NCI-H1436 (cell line): ENCODE data around the gene EEF1AKMT3.
A peak's percentile ranks its signal among the peaks of the same experiment; 100 is the strongest.
"Not testable (repeated sequence)": the region's sequence is repeated elsewhere in the genome, so short reads cannot be mapped to it uniquely, and the experiment has no call there.

Experiments
- DNase-seq: peaks from one replicate; lab custom pipeline; 2025; lab: John Stamatoyannopoulos, UW

EEF1AKMT3 gene

DNA sequence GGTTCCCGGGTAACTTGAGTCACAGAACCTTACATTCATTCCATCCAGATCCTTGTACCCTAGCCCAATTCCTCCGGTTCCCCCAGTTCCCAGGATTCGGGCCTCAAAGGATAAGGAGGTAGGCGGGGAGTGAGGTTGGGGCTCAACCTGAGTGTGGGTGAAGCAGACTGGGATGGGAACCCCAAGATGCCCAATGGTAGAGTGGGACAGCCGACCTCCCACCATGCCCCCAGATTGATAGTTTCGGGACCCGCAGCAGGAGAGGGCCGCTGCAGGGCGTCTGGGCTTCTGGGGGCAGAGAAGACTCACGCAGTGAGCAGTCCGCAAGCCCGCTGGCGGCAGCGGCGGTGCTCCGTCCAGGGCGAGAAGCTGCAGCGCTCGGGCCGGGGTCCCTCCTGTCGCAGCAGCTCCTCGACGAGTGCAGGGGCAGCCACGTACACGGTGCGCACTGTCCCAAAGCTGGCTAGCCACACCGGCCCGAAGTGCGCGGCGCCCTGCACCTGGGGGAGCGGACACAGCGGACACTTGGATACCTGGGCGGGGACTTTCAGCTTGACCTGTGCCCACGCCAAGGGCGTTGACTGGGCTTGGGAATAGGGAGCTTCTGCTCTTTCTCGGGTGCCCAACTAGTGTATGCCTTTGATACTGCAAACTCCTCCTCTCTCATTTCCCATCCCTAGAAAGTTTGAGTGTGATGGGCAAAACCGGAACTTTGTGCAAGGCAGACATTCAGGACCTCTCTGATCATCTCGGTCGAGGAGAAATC is 6.5 kb upstream of the EEF1AKMT3 start:
- DNase-seq = no peak

DNA sequence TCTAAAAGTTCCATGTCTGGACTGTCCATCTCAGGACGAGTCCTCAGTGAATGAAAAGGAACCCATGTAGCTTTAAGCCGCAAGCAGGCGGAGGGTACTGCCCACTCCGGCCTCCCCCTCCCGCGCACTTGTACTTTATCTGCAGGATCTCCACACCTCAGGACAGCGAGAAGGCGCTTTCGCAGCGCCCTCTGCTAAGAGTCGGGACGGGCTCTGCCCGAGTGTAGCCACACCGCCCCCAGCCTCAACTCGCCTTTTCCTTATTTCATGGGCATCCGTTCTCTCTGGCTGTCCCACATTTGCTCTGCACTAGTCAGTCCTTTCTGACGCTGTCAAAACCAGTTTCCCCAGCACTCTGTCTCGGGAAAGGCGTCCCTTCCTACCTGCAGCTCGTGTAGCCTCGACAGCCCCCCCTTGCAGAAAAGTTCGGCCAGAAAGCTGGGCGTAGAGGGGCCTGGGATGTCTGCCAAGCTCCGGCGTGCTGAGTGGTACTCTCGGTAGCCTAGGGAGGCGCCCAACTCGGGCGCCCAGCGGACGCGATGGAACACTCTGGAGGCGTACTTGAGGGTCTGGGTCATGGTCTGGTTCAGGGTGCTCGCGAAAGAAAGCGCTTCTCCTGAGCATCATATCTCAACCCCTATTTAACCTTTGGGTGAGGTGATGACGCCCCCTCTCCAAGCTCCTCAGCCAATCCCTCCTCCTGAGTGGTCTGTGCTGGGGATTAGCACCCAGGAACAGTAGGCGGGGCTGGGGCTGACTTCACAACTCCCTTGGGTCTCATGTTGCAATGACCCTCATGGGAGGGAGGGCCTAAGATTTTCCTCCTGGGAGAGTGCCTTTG is 5.7 kb upstream of the EEF1AKMT3 start, which contains the start of gene CYP27B1:
Gene CYP27B1, minus strand, starts transcription at position 615 of the 841 bp plus-strand sequence. Its CDS starts 37 bp downstream, at position 578.
- no peak for DNase-seq

DNA sequence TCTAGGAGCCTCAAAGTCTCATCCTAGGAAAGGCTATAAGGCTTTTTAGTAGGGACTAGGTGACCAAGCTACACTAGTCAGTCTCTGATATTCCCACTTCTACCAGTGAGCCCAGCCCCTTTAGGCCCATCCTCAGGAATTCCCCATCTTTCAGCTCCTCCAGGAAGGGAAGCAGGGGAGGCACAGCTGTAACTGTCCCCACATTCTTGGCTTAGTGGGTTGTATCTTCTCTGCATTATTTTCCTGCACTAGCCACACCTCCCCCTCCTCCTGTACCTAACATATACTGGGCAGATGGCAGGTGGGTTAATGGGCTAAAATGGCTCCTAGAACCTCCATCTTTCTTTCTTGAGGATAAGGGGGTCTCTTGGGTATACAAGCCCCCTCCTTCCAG is 5.1 kb upstream of the EEF1AKMT3 start:
- no peak for DNase-seq

DNA sequence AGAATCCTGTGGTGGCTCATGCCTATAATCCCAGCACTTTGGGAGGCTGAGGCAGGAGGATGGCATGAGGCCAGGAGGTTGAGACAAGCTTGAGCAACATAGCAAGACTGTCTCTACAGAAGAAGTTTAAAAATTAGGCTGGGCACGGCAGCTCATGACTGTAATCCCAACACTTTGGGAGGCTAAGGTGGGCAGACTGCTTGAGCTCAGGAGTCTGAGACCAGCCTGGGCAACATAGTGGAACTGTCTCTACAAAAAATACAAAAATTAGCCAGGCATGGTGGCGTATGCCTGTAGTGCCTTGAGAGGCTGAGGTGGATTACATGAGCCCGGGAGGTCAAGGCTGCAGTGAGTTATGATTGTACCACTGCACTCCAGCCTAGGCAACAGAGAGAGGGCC is 4.5 kb upstream of the EEF1AKMT3 start:
- DNase-seq = no peak

DNA sequence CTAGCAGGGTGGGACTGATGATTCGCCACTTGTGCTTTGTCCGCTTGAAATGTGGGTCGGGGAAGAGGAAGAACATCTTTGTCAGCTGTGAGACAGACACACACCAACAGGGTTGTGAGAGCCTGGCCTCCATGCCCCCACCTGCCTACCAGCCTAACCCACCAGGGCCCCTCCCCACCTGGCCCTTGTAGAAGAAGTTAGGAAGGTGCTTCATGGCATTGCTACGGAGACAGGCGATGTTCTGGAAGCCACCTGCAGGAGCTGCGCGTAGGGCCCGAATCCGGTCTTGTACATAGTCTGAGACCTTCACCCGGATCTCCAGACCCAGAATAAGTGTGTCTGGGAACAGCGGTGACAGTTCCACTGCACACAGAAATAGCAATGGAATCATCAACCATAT is 2.8 kb upstream of the EEF1AKMT3 start:
- no peak for DNase-seq

DNA sequence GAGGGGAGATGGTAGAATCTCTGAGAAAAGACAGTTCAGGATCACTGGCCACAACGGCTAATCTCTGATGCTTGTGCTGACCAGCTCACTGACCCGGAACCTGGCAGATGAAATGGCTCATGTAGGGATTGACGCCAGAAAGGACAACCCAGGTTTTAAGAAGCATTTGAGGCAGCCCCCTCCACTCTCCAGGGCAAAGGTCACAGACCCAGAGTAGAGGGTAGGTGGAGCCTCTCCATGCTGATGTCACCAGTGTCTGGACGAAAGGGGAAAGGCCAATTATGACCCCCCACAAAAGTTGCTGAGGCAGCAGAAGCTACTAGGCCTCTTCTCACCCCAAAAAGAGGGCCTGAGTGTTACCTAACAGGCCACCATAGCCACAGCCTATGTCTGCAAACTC is 1.7 kb upstream of the EEF1AKMT3 start:
- no peak for DNase-seq

DNA sequence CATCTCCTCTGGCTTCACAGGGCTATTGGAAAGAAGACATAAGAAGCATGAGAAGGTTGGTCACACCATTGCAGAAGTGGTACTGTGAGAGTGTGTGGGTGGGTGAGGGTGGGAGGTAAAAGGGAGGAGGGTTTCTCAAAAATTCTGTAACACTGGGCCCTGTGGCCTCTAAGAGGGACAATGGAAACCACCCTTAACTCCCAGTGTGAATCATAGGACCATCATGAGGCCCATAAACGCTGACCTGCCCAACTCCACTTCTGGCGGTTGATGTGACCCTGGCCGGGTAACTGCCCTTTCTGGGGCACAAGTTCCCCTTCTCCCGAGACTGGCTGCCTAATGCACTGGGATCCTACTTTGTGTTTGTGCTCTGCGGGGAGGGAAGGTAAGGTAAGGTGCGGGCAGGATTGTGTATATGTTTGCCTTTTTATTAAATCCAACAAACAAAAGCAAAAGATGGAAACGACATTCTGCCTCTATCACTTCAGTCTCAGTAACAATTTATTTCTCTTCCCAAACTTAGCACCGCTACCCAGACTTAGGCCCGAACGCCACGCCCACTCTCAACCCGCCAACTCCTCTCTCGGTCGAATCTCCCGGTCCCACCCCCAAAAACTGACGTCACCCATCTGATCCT is 1.1 kb upstream of the EEF1AKMT3 start:
- DNase-seq = peak; percentile 70

DNA sequence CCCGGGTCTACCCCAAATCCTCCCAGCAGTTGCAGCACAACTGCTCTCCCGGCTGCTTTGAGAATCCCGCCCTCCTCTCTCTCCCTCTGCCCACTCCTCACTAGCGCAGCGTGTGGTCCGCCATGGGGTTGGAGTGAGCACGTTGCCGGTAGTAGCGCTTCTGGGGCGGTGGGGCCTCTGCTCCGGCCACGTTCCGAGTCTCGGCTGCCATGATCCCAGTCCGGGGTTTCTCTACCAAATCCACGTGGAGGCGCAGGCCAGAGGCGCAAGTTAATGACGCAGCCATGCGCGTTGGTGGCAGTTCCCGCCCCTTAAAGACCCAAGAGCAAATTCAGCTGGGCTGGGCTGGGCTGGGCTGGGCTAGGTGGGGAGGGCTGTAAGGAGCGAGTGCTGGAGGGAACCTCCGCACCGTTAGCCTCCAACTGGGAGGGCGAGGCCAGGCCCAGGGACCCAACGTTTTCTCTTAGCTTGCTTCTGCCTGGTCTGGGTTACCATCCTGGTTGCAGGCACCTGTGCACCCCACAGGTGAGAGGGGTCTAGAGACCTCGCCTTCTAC is 463 bp upstream of the EEF1AKMT3 start, which contains the start of gene METTL1:
Gene METTL1, minus strand, starts transcription at position 233 of the 556 bp plus-strand sequence. Its CDS starts 22 bp downstream, at position 211.
- DNase-seq = peak; percentile 82

DNA sequence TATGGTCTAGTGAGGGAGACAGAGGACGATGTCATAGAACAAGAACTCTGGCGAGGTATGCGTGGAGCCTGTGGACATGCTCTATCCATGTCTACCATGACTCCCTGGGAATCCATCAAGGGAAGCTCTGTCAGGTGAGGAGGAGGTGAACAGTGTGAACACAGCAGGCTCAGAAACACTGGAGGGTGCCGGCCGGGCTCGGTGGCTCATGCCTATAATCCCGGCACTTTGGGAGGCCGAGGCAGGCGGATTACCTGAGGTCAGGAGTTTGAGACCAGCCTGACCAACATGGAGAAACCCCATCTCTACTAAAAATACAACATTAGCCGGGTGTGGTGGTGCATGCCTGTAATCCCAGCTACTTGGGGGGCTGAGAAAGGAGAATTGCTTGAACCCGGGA is 2.2 kb downstream of the EEF1AKMT3 start:
- DNase-seq = not testable (repeated sequence)

DNA sequence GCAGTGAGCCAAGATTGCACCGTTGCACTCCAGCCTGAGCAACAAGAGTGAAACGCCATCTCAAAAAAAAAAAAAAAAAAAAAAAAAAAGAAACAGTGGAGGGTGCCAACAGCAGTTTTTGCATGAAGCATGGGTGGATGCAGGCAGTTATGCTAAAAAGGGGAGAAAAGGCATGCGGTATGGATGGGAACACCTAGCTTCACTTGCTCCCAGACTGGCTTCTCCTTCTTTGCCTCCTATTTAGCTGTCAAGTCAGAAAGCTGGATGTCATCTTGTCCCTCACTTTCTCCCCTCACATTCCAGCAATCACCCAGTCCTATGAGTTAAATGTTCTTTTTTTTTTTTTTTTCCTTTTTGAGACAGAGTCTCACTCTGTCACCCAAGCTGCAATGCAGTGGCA is 2.6 kb downstream of the EEF1AKMT3 start:
- DNase-seq = no peak

DNA sequence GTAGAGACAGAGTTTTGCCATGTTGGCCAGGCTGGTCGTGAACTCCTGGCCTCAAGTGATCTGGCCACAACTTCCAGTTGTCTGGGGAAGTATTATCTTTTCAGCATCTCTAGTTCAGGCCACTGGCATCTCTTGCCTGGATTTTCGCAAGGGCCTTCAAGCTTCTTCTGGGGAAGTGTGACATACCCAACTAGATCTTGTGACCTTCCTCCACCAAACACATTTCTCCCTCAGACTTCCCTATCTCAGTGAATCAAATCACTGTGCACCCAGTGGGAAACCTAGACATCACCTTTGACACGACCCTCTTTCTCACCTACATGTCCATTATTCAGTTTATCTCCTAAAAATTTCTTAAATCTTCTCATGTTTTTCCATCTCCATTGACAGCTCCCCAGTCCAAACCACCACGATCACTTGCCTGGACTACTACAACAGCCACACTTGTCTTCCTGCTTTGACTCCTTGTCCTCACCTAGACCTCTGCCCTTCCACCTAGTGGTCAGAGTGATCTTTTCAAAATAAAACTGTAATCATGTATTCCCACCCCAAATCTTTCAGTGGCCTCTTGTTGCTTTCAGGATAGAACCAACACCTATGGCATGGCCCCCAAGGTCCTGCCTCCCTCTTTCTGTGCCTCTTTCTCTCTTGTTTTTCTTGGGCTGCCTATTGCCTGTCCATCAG is 3.3 kb downstream of the EEF1AKMT3 start:
- DNase-seq = no peak

DNA sequence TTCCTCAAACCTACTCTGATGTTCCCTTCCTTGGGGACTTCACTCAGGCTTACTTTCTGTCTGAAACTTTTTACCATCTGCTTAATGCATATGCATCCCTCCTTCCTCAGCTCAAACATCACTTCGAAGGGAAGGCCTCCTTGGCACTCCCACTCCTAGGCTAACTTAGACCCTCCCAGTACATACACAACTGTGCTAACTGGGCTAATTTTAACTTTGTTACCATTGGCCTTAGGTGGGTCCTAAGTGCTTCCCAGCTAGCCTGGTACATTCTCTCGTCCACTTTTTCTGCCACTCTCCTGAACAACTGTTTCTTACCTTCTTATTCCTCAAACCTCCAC is 3.8 kb downstream of the EEF1AKMT3 start:
- no peak for DNase-seq

DNA sequence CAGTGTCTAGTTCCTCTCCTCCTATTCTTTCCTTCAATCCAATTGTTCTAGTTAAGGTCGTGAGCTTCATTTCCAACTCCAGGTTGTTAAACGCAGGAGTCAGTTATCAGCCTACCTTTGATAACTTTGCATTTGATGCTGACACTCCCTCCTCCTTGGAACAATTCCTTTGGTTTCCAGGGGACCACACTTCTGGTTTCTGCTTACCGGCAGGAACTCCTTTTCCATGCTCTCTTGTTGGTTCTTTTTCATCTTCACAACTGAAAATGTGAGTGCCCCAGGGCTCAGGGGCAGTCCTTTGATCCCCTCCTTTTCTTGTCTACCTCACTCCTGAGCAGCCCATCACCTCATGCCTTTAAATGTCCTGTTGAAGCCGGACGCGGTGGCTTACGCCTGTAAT is 5.0 kb downstream of the EEF1AKMT3 start:
- DNase-seq = no peak

DNA sequence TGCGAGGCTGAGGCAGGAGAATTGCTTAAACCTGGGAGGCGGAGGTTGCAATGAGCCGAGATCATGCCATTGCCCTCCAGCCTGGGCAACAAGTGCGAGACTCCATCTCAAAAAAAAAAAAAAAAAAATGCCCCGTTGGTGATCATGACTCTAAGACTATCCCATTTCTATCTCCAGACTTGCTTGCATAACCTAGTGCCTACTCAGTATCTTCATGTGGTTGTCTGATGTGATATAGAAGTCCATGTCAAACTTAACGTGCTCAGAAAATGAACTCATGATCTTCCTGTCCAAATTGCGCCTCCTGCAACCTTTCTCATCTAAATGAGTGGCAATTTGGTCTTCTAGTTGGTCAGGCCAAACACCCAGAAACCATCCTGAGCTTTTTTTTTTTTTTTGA is 5.5 kb downstream of the EEF1AKMT3 start:
- DNase-seq = no peak

DNA sequence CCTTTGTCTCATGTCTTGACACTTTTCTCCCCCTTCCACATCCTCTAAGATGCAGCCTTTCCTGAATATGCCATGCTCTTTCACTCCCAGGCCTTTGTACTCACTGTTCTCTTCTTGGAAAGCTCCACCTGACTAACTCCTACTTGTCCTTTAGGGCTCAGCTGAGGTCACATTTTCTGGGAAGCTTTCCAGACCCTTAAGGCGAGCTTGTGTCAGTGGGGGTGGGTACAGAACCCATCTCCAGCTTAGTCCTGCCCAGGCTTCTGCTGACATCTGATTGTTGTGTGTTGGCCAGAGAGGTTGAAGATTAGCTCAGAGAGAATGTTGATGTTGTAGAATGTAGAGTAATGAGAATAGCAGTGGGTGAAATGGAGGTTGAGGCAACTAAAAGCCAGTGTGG is 7.3 kb downstream of the EEF1AKMT3 start:
- no peak for DNase-seq

DNA sequence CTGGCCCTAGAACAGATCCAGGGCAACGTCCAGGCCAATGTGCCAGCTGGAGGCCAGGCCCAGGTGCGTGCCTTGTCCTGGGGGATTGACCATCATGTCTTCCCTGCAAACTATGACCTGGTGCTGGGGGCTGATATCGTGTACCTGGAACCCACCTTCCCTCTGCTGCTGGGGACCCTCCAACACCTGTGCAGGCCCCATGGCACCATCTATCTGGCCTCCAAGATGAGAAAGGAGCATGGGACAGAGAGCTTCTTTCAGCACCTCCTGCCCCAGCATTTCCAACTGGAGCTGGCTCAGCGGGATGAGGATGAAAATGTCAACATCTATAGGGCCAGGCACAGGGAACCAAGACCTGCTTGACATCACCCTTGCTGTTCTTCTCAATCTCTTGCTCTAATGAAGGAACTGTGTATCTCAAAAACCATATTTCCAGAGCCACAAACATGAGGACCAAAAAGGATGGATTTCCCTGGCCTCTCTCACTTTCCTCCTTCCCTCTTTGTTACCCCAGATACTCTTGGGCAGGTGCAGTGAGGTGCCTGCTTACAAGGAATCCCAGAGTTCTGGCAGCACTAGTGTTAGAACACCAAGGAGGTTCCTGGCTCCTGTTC is 8.0 kb downstream of the EEF1AKMT3 start:
- DNase-seq = no peak

DNA sequence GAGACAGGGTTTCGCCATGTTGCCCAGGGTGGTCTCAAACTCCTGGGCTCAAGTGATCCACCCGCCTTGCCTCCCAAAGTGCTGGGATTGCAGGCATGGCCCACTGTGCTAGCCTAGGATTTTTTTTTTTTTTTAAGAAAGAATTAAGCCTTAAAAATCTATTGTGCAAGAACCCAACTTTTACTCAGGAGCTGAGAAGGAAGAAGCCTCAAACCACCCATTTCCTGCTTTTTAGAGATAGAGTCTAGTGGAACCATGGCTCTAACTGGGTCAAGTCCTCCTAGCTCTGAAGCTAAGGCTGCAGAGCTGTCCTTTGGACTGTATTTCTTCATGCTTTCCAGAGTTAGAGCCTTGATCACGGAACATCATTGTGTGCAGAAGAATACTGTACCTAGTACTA is 8.8 kb downstream of the EEF1AKMT3 start:
- DNase-seq = no peak

DNA sequence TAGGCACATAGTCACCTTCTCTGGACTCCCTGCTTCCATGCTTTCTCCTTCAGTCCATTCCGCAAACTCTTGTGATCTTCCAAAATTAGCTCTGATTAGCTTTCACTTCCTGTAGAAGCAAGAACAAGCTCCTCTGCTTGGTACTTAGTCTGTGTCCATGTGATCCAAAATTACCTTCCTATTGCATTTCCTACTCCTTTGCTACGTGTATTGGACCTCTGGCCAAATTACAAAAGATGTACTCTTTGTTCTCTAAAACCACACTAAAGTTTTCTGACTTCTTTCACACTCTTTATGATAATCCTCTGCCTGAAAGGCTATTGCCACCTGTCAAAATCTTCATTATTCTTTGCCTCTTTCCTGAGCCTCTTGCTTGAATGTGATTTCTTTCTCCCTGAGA is 9.4 kb downstream of the EEF1AKMT3 start:
- no peak for DNase-seq

DNA sequence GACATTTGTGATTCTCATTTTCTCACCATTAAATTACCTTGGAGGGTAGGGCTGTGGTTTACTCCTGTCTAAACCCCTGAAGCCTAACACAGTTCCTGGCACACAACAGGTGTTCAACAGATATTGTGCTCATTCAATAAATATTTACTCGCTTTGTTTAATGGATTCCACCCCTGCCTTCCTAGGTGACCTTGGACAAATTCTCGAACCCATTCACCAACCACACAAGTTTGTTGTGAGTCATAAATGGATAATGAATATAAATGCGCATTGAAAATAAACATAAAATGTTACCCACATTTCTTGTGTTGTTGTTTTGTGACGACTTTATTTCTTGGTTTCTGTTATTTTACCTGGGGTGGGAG is 9.8 kb downstream of the EEF1AKMT3 start:
- DNase-seq = no peak

DNA sequence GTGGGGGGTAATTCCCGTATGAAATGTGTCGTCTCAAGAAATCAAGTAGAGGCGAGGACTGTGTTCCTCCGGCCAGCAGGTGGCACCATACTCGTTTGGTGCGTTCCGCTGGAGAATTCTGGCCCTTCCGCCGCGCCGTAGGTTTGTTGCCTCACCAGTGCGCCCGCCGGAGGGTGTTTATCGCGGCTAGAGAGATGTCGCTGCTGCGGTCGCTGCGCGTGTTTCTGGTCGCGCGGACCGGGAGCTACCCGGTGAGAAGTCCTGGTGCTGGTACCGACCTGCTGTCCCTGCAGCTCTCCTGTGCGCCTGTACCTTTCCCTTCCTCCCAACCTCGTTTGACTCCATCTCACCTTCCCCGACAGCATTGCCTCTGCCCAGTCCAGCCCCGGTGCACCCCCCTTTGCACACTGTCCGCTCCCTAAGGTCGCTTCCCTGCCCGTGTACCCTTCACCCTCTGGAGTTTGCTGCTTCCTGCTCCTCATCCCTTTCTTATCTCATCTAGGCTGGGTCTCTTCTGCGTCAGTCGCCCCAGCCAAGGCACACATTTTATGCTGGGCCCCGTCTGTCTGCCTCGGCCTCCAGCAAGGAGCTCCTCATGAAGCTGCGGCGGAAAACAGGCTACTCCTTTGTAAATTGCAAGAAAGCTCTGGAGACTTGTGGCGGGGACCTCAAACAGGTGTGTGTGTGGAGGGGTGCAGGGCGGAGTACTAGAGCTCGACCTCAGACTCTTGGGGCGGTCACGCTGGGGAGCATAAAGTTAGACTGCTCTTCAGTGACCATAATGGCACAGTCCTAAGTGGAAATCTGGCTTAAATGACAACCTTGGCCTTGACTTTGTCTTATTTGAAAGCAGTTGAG is 10.4 kb downstream of the EEF1AKMT3 start, which contains the start of gene TSFM:
Gene TSFM, plus strand, starts transcription at position 180 of the 858 bp plus-strand sequence. Its CDS starts 15 bp downstream, at position 195.
- DNase-seq = peak; percentile 95

DNA sequence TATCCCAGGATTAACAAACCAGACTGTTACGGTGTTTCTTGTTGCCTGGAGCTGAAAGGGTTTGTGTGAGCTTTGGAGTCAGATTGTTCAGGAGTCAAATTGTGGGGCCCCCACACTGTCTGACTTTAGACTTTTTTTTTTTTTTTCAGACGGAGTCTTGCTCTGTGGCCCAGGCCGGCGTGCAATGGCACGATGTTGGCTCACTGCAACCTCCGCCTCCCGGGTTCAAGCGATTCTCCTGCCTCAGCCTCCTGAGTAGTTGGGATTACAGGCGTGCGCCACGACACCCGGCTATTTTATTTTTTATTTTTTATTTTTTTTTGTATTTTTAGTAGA is 11.0 kb downstream of the EEF1AKMT3 start:
- no peak for DNase-seq
